ENCODE results near the gene BRI3BP. TPM values are rescaled to one million over a fixed set of nuclear protein-coding genes. Genes with fewer than 3 reads are reported as not detected.

BRI3BP gene
- total and polyA plus RNA-seq, 9 of the 15 experiments (the other 6 are each of a cell fraction or from before 2014, with no cell fraction given): 12.3 to 25.0 (median 16.6) TPM

GRCh38 chr12:125065021-125065918 is 71.8 kb downstream of the BRI3BP start, which contains the start of gene AACS (continued):
- TF ChIP-seq, protein P1, sequence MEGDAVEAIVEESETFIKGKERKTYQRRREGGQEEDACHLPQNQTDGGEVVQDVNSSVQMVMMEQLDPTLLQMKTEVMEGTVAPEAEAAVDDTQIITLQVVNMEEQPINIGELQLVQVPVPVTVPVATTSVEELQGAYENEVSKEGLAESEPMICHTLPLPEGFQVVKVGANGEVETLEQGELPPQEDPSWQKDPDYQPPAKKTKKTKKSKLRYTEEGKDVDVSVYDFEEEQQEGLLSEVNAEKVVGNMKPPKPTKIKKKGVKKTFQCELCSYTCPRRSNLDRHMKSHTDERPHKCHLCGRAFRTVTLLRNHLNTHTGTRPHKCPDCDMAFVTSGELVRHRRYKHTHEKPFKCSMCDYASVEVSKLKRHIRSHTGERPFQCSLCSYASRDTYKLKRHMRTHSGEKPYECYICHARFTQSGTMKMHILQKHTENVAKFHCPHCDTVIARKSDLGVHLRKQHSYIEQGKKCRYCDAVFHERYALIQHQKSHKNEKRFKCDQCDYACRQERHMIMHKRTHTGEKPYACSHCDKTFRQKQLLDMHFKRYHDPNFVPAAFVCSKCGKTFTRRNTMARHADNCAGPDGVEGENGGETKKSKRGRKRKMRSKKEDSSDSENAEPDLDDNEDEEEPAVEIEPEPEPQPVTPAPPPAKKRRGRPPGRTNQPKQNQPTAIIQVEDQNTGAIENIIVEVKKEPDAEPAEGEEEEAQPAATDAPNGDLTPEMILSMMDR (IDR thresholded peaks at IDR 0.05 in 2 of 3, conservative IDR thresholded peaks at IDR 0.05 in 1 of 3; ENCODE audit: insufficient read depth in 2 of 3, low read depth in 1 of 3, low read length in 3 of 3): peak in 2 of 3 experiments; percentile 6 to 11; a peak in 2 of 6 replicates
- no peak for TF ChIP-seq EWSR1 (IDR thresholded peaks at IDR 0.05; ENCODE audit: borderline replicate concordance, low read depth, partially characterized antibody)
- no peak for TF ChIP-seq DACH1 (IDR thresholded peaks at IDR 0.05; ENCODE audit: partially characterized antibody)
- no peak for TF ChIP-seq KDM4B (IDR thresholded peaks at IDR 0.05; ENCODE audit: borderline replicate concordance in 2 of 2, low read depth in 1 of 2)
- TF ChIP-seq HNRNPLL (IDR thresholded peaks at IDR 0.05; ENCODE audit: low read depth, low read length, poor library complexity, severe bottlenecking): peak; percentile 85
- no peak for TF ChIP-seq THAP7 (CRISPR knock-in tag; IDR thresholded peaks at IDR 0.05)
- TF ChIP-seq, protein P2, sequence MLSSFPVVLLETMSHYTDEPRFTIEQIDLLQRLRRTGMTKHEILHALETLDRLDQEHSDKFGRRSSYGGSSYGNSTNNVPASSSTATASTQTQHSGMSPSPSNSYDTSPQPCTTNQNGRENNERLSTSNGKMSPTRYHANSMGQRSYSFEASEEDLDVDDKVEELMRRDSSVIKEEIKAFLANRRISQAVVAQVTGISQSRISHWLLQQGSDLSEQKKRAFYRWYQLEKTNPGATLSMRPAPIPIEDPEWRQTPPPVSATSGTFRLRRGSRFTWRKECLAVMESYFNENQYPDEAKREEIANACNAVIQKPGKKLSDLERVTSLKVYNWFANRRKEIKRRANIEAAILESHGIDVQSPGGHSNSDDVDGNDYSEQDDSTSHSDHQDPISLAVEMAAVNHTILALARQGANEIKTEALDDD (IDR thresholded peaks at IDR 0.05): no peak
- TF ChIP-seq CHCHD3 (CRISPR knock-in tag; IDR thresholded peaks at IDR 0.05): no peak
- no peak for TF ChIP-seq HLTF (IDR thresholded peaks at IDR 0.05)
- TF ChIP-seq PML (IDR thresholded peaks at IDR 0.05; ENCODE audit: low read length): peak; percentile 25; the same call in 1 of the 2 replicates
- TF ChIP-seq ZNF586 (CRISPR knock-in tag; conservative IDR thresholded peaks at IDR 0.05): no peak
- no peak for TF ChIP-seq SMARCC2 (IDR thresholded peaks at IDR 0.05; ENCODE audit: low read depth)
- no peak for TF ChIP-seq ZKSCAN3 (CRISPR knock-in tag; IDR thresholded peaks at IDR 0.05)
- no peak for TF ChIP-seq ZNF253 (CRISPR knock-in tag; conservative IDR thresholded peaks at IDR 0.05)
- no peak for TF ChIP-seq DDX20 (tag; IDR thresholded peaks at IDR 0.05; ENCODE audit: low read depth)
- no peak for TF ChIP-seq ADNP (tag; IDR thresholded peaks at IDR 0.05)
- TF ChIP-seq CEBPZ (IDR thresholded peaks at IDR 0.05; ENCODE audit: borderline replicate concordance, low read depth, low read length): no peak
- TF ChIP-seq NRF1 (conservative IDR thresholded peaks at IDR 0.05 in 1 of 2, IDR thresholded peaks at IDR 0.05 in 1 of 2): no peak; a peak in 1 of 4 replicates
- TF ChIP-seq MAFK (IDR thresholded peaks at IDR 0.05; ENCODE audit: low read length): no peak
- no peak for TF ChIP-seq NFE2 (IDR thresholded peaks at IDR 0.05; ENCODE audit: low read depth)
- no peak for TF ChIP-seq ZNF165 (CRISPR knock-in tag; IDR thresholded peaks at IDR 0.05; ENCODE audit: borderline replicate concordance)
- peak; percentile 53; the same call in 1 of the 2 replicates for TF ChIP-seq SP1 (CRISPR knock-in tag; IDR thresholded peaks at IDR 0.05)
